Measurements from ENCODE around the gene CLSTN1.
"Not testable (repeated sequence)": the region's sequence is repeated elsewhere in the genome, so short reads cannot be mapped to it uniquely, and the experiment has no call there.

Gene CLSTN1

GRCh38 chr1:9728451-9729295 is 95.1 kb downstream of the CLSTN1 start:
- no peak for DNase-seq

DNA sequence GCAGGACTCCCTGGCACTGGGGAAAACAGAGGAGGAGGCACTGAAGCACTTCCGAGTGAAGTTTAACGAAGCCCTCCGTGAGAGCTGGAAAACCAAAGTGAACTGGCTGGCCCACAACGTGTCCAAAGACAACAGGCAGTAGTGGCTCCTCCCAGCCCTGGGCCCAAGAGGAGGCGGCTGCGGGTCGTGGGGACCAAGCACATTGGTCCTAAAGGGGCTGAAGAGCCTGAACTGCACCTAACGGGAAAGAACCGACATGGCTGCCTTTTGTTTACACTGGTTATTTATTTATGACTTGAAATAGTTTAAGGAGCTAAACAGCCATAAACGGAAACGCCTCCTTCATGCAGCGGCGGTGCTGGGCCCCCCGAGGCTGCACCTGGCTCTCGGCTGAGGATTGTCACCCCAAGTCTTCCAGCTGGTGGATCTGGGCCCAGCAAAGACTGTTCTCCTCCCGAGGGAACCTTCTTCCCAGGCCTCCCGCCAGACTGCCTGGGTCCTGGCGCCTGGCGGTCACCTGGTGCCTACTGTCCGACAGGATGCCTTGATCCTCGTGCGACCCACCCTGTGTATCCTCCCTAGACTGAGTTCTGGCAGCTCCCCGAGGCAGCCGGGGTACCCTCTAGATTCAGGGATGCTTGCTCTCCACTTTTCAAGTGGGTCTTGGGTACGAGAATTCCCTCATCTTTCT is 96.7 kb downstream of the CLSTN1 start:
- no peak for DNase-seq

GRCh38 chr1:9726406-9726805 is 97.4 kb downstream of the CLSTN1 start:
- DNase-seq: no peak

DNA sequence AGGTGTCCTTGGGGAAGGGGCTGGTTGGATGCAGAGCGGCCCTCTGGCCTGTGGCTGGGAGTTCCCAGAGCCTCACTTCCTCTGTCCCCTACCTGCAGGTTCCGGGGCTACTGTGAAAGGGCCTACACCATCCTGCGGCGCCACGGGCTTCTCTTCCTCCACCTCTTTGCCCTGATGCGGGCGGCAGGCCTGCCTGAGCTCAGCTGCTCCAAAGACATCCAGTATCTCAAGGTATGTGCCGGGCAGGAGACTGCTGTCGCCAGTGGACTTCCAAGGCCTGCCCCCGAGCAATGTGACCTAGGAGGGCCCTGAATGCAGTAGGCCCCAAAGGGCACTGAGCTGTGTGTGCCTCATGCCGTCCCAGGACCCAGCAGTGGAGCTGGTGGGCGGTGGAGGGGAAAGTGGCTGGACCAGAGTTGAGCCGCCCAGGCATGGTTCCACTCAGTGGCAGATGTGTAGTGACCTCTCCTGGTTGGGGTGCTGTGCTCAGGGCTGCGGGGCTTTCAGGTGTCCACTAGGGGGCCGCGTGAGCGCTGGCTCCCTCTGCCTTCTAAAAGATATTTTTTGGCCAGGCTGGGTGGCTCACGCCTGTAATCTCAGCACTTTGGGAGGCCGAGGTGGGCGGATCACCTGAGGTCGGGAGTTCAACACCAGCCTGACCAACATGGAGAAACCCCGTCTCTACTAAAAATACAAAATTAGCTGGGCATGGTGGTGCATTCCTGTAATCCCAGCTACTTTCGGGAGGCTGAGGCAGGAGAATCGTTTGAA is 98.9 kb downstream of the CLSTN1 start:
- DNase-seq: peak; percentile 22

- no peak for DNase-seq
Observed at GRCh38 chr1:9723926-9724325, 99.8 kb downstream of the CLSTN1 start.

- no peak for DNase-seq
Observed at GRCh38 chr1:9723068-9723805, 100.5 kb downstream of the CLSTN1 start.

DNA sequence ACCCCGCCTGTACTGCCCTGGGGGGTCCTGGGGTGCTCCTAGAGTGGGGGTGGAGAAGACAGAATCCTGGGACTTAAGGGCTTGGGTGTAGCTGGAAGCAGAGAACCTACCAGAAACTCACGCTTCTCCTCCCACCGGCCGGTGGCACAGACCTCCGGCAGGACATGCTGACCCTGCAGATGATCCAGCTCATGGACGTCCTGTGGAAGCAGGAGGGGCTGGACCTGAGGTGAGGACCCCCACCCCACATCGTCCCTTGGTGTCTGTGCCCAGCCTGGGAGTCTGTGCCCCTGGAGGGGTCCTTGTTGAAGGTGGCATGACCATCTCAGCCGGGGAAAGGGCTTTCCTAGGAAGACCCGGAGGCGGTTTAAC is 101.4 kb downstream of the CLSTN1 start:
- no peak for DNase-seq

DNA sequence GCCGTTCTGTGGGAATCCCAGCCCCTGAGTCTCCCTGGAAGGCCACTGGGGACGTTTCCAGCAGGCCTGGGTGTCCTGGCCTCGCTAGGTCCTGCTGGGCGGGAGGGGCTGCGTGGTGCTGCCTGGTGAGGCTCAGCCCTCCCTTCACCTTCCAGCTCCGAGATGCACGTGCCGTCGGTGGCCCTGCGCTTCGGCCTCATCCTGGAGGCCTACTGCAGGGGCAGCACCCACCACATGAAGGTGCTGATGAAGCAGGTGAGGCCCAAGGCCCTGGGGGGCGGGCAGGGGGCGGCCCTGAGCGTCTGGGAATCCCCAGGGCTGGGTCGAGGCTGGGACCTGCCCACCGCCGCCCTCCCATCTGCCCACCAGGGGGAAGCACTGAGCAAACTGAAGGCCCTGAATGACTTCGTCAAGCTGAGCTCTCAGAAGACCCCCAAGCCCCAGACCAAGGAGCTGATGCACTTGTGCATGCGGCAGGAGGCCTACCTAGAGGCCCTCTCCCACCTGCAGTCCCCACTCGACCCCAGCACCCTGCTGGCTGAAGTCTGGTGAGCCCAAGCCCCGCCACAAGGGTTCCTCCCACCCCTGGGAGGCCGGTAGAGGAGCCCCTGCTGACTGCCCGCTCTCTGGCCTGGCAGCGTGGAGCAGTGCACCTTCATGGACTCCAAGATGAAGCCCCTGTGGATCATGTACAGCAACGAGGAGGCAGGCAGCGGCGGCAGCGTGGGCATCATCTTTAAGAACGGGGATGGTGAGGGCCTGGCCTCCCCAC is 102.0 kb downstream of the CLSTN1 start:
- peak; percentile 13 for DNase-seq

DNA sequence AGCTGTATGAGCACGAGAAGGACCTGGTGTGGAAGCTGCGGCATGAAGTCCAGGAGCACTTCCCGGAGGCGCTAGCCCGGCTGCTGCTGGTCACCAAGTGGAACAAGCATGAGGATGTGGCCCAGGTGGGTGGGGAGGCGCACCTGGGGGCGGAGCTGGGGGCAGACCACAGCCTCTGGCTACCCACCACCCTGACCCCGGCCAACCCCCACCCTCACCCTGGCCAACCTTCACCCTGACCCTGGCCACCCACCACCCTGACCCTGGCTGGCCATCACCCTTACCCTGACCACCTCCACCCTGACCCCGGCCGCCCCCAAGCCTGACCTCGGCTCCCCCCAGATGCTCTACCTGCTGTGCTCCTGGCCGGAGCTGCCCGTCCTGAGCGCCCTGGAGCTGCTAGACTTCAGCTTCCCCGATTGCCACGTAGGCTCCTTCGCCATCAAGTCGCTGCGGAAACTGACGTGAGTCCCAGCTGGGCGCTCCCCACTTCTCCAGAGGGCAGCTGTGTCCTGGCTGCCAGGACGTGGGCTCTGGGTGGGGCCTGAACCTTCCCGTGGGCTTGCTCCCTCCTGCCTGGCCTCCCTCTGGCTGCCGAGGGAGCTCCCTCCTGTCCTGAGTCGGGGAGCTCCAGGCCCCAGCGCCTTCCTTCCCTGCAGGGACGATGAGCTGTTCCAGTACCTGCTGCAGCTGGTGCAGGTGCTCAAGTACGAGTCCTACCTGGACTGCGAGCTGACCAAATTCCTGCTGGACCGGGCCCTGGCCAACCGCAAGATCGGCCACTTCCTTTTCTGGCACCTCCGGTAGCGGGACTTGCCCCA is 102.8 kb downstream of the CLSTN1 start:
- no peak for DNase-seq

- no peak for DNase-seq
Observed at GRCh38 chr1:9719978-9720722, 103.6 kb downstream of the CLSTN1 start.

GRCh38 chr1:9718006-9718680 is 105.6 kb downstream of the CLSTN1 start:
- DNase-seq: no peak

- no peak for DNase-seq
Observed at GRCh38 chr1:9717193-9718005, 106.4 kb downstream of the CLSTN1 start.

GRCh38 chr1:9716404-9717192 is 107.2 kb downstream of the CLSTN1 start:
- DNase-seq: no peak

DNA sequence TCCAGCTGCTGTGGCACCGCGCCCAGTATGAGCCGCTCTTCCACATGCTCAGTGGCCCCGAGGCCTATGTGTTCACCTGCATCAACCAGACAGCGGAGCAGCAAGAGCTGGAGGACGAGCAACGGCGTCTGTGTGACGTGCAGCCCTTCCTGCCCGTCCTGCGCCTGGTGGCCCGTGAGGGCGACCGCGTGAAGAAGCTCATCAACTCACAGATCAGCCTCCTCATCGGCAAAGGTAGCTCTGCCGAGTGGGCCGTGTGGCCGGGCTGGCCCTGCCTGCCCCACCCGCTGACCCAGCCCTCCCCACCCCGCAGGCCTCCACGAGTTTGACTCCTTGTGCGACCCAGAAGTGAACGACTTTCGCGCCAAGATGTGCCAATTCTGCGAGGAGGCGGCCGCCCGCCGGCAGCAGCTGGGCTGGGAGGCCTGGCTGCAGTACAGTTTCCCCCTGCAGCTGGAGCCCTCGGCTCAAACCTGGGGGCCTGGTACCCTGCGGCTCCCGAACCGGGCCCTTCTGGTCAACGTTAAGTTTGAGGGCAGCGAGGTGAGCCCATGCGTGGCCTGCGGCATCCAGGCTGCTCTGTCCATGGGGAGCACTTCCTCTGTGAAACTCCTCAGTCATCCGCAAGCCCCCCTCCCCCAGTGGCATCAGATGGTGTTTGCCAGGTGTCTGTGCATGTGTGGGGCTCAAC is 108.1 kb downstream of the CLSTN1 start:
- DNase-seq: no peak

DNA sequence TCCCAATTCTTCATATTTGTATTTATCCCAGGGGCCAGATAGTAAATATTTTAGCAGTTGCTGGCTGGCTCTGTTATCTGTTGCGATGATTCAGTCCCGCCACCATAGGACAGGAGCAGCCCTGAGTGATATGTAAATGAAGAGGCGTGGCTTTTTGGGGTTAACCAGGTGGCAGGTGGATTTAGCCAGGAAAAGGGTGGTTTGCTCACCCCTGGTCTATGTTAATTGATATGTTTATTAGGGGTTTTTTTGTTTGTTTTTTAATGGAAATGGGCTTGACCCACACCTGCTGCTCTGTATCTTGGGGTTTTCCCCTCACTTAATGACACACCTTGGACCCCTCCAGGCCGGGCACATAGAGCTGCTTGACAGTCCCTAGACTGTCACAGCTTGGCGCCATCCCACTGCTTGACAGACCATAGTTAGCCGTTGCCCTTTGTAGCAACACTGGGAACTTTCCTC is 109.5 kb downstream of the CLSTN1 start:
- DNase-seq: no peak

GRCh38 chr1:9712767-9713166 is 111.0 kb downstream of the CLSTN1 start:
- not testable (repeated sequence) for DNase-seq

DNA sequence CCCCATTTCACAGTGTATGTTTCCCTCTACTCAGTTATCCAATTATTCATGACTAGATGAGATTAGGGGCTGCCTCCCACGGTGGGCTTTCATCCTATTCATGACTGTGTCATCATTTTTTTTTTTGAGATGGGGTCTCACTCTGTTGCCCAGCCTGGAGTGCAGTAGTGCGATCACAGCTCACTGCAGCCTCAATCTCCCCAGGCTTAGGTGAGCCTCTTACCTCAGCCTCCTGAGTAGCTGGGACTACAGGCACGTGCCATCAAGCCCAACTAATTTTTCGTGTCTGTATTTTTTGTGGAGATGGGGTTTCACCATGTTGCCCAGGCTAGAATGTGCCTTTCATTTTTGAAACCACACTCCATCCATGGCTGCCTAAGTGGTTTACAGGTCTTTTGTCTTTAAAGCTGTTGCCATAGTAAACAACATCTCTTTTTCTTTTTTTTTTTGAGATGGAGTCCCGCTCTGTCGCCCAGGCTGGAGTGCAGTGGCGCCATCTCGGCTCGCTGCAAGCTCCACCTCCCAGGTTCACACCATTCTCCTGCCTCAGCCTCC is 112.2 kb downstream of the CLSTN1 start:
- no peak for DNase-seq
